Left renal pelvis (tissue), 4 donors: ENCODE results near the gene TAC1. TPM values are rescaled to one million over a fixed set of nuclear protein-coding genes. Genes with fewer than 3 reads are reported as not detected.

ENCODE experiments used
- polyA plus RNA-seq, 4 donors: library from polyadenylated mRNA; unstranded; fragments of 120-200 nt; gene quantifications; one replicate each; pipeline ENCODE4 v1.2.1, GENCODE V29; 2013; ENCODE audit not compliant: insufficient read length in 4 of 4

The TAC1 gene
- polyA plus RNA-seq, 4 donors = 0.56 to 32.2 (median 1.5) TPM

Other genes starting within 250 kb of the TAC1 start
- 10 to 100 TPM; 27.7 to 36.3 (median 31.3) TPM for gene ASNS, start 140.3 kb downstream of the TAC1 start, polyA plus RNA-seq